ENCODE data around the gene TMSB4X. TPM values are rescaled to one million over a fixed set of nuclear protein-coding genes. Genes with fewer than 3 reads are reported as not detected.

TMSB4X gene
- total and polyA plus RNA-seq, 2 of the 13 experiments (the other 11 are each of a cell fraction or from before 2014, with no cell fraction given), result 10.5 to 29.6 TPM

DNA sequence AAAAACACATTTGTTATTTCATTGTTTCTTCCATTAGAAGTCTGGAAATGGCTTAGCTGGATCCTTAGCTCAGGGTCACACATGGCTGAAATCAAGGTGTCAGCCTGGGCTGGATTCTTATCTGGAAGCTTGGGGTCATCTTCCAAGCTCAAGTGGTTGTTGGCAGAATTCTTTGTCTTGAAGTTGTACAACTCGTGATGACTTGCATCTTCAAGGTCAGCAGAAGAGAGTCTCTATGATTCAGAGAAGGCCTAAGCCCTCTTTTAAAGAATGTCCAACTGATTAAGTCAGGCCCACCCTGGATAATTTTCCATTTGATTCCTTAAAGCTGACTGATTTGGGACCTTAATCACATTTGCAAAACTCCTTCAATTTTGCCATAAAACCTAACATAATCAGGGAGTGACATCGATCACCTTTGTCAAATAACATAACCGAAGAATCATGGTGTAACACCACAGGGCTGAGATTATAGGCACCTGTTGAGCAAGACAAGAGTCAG is 22.1 kb downstream of the TMSB4X start:
- no peaks in the 10 kb centered on the region for H3K4me1 ChIP-seq (ENCODE audit: insufficient read depth, low read length)
- no peak overlapping the region for H3K9ac ChIP-seq (ENCODE audit: insufficient read depth, low read depth, low read length)
- no peak overlapping the region for H3K4me3 ChIP-seq (replicated peaks in 1 of 3; ENCODE audit: insufficient read depth in 1 of 3, low read depth in 2 of 3, low read length in 3 of 3)
- POLR2A ChIA-PET, result no interaction called here
- H3K27ac ChIP-seq (ENCODE audit: extremely low read length, insufficient read depth, low read length), result no peak overlapping the region
- H3K9me3 ChIP-seq (ENCODE audit: low read length), result no peaks in the 10 kb centered on the region
- DNase-seq (ENCODE audit: low spot score) (no peak), ATAC-seq (no peak), FAIRE-seq (no peak)
- H3K4me2 ChIP-seq (ENCODE audit: low read depth, low read length), result no peak overlapping the region
- intact Hi-C loops (cut with micrococcal nuclease; ENCODE audit: unreplicated experiment), result no loop called here
- H3K27me3 ChIP-seq (ENCODE audit: control insufficient read depth in 1 of 2, insufficient read depth in 2 of 2, low read length in 2 of 2), result no peaks in the 10 kb centered on the region
- no peak for TF ChIP-seq SP1 (IDR thresholded peaks at IDR 0.05)
- no peak for TF ChIP-seq SP1 (CRISPR knock-in tag; IDR thresholded peaks at IDR 0.05)
- no peak for TF ChIP-seq HMG20B (CRISPR knock-in tag; conservative IDR thresholded peaks at IDR 0.05)
- TF ChIP-seq ARNT2 (CRISPR knock-in tag; IDR thresholded peaks at IDR 0.05; ENCODE audit: low read depth), result no peak
- TF ChIP-seq, protein P1, sequence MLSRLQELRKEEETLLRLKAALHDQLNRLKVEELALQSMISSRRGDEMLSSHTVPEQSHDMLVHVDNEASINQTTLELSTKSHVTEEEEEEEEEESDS (CRISPR knock-in tag; IDR thresholded peaks at IDR 0.05; ENCODE audit: borderline replicate concordance), result no peak
- TF ChIP-seq JDP2 (CRISPR knock-in tag; IDR thresholded peaks at IDR 0.05; ENCODE audit: borderline replicate concordance), result no peak
- TF ChIP-seq, protein P2, sequence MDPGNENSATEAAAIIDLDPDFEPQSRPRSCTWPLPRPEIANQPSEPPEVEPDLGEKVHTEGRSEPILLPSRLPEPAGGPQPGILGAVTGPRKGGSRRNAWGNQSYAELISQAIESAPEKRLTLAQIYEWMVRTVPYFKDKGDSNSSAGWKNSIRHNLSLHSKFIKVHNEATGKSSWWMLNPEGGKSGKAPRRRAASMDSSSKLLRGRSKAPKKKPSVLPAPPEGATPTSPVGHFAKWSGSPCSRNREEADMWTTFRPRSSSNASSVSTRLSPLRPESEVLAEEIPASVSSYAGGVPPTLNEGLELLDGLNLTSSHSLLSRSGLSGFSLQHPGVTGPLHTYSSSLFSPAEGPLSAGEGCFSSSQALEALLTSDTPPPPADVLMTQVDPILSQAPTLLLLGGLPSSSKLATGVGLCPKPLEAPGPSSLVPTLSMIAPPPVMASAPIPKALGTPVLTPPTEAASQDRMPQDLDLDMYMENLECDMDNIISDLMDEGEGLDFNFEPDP (CRISPR knock-in tag; conservative IDR thresholded peaks at IDR 0.05), result no peak
- TF ChIP-seq, protein P3, sequence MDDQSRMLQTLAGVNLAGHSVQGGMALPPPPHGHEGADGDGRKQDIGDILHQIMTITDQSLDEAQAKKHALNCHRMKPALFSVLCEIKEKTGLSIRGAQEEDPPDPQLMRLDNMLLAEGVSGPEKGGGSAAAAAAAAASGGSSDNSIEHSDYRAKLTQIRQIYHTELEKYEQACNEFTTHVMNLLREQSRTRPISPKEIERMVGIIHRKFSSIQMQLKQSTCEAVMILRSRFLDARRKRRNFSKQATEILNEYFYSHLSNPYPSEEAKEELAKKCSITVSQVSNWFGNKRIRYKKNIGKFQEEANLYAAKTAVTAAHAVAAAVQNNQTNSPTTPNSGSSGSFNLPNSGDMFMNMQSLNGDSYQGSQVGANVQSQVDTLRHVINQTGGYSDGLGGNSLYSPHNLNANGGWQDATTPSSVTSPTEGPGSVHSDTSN (CRISPR knock-in tag; IDR thresholded peaks at IDR 0.05; ENCODE audit: borderline replicate concordance), result no peak
- no peak for TF ChIP-seq ZNF703 (CRISPR knock-in tag; IDR thresholded peaks at IDR 0.05; ENCODE audit: borderline replicate concordance)
- TF ChIP-seq, protein P4, sequence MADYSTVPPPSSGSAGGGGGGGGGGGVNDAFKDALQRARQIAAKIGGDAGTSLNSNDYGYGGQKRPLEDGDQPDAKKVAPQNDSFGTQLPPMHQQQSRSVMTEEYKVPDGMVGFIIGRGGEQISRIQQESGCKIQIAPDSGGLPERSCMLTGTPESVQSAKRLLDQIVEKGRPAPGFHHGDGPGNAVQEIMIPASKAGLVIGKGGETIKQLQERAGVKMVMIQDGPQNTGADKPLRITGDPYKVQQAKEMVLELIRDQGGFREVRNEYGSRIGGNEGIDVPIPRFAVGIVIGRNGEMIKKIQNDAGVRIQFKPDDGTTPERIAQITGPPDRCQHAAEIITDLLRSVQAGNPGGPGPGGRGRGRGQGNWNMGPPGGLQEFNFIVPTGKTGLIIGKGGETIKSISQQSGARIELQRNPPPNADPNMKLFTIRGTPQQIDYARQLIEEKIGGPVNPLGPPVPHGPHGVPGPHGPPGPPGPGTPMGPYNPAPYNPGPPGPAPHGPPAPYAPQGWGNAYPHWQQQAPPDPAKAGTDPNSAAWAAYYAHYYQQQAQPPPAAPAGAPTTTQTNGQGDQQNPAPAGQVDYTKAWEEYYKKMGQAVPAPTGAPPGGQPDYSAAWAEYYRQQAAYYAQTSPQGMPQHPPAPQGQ (CRISPR knock-in tag; IDR thresholded peaks at IDR 0.05; ENCODE audit: borderline replicate concordance), result no peak
- TF ChIP-seq, protein P5, sequence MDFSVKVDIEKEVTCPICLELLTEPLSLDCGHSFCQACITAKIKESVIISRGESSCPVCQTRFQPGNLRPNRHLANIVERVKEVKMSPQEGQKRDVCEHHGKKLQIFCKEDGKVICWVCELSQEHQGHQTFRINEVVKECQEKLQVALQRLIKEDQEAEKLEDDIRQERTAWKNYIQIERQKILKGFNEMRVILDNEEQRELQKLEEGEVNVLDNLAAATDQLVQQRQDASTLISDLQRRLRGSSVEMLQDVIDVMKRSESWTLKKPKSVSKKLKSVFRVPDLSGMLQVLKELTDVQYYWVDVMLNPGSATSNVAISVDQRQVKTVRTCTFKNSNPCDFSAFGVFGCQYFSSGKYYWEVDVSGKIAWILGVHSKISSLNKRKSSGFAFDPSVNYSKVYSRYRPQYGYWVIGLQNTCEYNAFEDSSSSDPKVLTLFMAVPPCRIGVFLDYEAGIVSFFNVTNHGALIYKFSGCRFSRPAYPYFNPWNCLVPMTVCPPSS (IDR thresholded peaks at IDR 0.05), result no peak
- no peak for TF ChIP-seq ZNF546 (CRISPR knock-in tag; conservative IDR thresholded peaks at IDR 0.05)
- no TSS peak for BruUV-seq (replicated peaks)
- no peaks in the 10 kb centered on the region for H3K79me2 ChIP-seq (ENCODE audit: insufficient read depth, low read length)
- H2AFZ ChIP-seq (ENCODE audit: low read length), result no peak overlapping the region
- no peaks in the 10 kb centered on the region for H3K36me3 ChIP-seq (replicated peaks in 1 of 2; ENCODE audit: control insufficient read depth in 1 of 2, insufficient read depth in 2 of 2, low read length in 2 of 2)
- CTCF ChIA-PET (ENCODE audit: low intra/inter-chr PET ratio, low total read pairs), result no interaction called here
- H4K20me1 ChIP-seq (ENCODE audit: insufficient read depth, low read length), result no peaks in the 10 kb centered on the region
- WGBS (ENCODE audit: low lambda C conversion rate), result 0% methylated on average over 3 of the region's 3 CpGs
- in situ Hi-C loops (cut with HindIII; ENCODE audit: extremely low pct_ligation_motif_present, low pct_unique_long_range_greater_than_20kb), result no loop called here
